Cardiac septum (tissue), 1 donor: ENCODE data around the gene DTD2. TPM values are rescaled to one million over a fixed set of nuclear protein-coding genes. Genes with fewer than 3 reads are reported as not detected.
"Not testable (repeated sequence)": the region's sequence is repeated elsewhere in the genome, so short reads cannot be mapped to it uniquely, and the experiment has no call there.

Experiments
- DNase-seq: peaks from one replicate; pipeline ENCODE4 v3.0.0-alpha.2; 2020; ENCODE audit warnings: low spot score
- intact Hi-C: fragments of 100-400 bp; cut with DNase I; formaldehyde crosslinking; loops from one replicate; pipeline ENCODE4 v1.14.0; 2022
- total RNA-seq: library from RNA; stranded (reverse); fragmentation: NEBNext Ultra II Directional; extraction: Animal tissue kit (Norgen Biotek cat#: 25700); gene quantifications from one replicate; pipeline ENCODE4 v1.2.1, GENCODE V29; 2021
- donor health status: DM: no; HTN: no; CAD: no.

The DTD2 gene
- total RNA-seq, 1 donor from 2014 or later = 5.6 TPM

DNA sequence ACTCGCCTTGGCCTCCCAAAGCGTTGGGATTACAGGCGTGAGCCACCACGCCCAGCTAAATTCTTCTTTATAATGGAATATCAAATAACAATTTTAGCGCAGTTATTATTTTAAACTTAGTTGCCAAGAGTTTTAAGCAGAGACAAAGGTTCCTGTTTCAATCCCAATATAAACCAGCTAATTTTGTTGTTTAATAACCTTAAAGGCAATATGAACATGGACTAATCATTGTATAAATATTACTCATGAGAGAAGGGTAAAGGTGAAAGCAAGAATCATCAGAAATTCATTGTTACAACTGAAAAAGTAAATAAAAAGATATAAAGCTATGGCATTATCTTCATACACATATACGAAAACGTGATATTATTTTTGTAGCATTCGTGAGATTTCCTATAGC lies 8.2 kb downstream of the DTD2 start:
- DNase-seq = no peak
- intact Hi-C loops = no loop called here

DNA sequence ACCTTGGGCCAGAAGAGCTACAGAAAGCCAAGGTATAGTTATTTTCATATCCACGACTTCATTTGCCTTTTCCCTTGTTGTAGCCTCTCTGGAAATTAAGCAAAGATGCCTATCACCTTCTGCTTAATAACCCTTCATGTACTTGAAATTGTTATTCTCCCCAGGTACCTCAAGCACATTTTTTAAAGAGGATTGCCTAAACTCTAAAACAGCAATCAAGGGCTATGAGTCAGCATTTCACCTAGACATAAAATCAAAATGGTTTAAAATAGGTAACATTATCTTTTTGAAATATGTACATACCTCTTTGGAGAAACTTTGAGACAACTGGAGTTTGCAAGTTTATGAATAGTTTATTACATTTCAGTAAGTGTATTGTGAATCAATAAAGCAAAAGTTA lies 11.6 kb downstream of the DTD2 start:
- intact Hi-C loops = no loop called here
- no peak for DNase-seq

DNA sequence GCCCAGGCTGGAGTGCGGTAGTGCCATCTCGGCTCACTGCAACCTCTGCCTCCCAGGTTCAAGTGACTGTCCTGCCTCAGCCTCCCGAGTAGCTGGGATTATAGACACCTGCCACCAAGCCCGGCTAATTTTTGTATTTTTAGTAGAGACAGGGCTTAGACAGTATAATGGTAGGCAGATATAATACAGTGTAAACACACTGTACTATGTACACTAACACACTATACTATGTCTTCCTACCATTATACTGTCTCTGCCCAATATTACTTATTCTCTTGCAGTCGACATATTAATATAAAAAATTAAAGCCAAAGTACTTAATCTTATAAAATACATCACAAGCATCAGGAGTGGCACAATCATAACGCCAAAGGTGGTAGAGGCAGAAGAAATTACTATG lies 15.0 kb downstream of the DTD2 start:
- DNase-seq = no peak
- intact Hi-C loops = no loop called here

DNA sequence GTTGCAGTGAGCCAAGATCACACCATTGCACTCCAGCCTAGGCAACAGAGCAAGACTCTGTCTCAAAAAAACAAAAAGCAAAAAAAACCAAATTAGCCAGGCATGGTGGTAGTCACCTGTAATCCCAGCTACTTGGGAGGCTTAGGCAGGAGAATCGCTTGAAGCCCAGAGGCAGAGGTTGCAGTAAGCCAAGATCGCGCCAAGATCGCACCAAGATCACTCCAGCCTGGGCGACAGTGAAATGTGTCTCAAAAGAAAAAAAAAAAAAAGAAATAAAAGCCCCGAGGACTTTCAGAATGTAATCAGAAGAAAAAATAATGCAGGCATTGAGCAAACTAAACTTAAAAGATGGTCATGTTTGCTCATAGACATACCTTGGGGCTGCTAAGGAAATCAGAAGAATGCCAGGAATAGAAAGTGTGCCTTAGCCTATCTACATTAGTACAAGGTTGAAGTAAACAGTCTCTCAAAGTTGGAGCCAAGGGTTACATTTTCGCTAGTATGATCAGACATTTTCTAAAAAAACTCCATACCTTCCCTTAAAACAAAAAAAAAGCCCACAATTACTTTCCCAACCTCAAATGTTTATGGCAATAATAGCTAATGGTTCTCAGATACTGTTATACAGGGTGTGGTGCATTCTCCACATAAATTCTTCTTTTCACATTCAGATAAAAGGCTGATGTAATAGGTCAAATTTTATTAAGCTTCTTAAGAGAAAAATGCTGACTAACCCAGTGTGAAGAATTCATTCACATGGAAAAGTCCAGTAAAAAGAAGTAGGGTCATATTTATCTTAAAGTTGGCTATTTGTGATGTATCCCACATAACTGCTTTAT lies 15.8 kb downstream of the DTD2 start:
- intact Hi-C loops = no loop called here
- no peak for DNase-seq

DNA sequence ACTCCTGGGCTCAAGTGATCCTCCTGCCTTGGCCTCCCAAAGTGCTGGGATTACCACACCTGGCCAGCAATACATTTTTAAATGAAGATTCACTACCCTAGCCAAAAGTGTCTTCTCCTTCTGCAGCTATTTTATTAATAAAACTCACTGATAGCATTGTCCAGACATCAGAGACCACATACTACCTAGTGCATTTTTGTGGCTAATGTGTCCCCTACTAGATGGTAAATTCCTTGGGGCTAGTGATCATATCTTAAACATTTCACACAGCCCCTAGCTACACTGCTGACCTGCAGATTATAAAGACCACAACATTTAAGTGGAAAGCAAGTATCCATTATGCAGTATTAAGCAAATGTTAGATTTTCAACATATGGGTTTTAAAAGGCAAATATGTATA lies 17.0 kb downstream of the DTD2 start:
- intact Hi-C loops = no loop called here
- no peak for DNase-seq

DNA sequence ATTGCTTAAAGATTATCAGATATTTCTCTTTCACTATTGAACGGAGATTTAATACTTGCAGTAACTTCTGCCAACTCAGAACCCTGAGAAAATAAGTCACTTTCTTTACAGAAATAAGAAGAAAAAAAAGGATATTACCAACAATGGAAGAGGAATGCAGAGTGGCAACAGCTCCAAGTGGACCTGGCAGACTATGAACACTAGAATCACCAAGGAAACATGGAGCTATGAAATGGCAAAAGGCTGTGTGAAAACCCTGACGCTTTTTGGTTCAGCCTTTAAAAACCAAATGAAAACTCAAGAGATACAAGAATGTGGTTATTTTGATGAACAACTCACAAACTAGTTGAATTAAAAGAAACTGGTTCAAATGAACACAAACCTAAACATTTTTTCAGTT lies 17.7 kb downstream of the DTD2 start:
- intact Hi-C loops = no loop called here
- DNase-seq = no peak

DNA sequence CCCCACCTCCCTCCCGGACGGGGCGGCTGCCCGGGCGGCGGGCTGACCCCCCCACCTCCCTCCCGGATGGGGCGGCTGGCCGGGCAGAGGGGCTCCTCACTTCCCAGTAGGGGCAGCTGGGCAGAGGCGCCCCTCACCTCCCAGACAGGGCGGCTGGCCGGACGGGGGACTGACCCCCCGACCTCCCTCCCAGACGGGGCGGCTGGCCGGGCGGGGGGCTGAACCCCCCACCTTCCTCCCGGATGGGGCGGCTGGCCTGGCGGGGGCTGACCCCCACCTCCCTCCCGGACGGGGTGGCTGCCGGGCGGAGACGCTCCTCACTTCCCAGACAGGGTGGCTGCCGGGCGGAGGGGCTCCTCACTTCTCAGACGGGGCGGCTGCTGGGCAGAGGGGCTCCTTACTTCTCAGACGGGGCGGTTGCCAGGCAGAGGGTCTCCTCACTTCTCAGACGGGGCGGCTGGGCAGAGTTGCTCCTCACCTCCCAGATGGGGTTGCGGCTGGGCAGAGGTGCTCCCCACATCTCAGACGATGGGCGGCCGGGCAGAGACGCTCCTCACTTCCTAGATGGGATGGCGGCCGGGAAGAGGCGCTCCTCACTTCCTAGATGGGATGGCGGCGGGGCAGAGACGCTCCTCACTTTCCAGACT lies 20.1 kb downstream of the DTD2 start:
- intact Hi-C loops, DNase-seq: not testable (repeated sequence)

DNA sequence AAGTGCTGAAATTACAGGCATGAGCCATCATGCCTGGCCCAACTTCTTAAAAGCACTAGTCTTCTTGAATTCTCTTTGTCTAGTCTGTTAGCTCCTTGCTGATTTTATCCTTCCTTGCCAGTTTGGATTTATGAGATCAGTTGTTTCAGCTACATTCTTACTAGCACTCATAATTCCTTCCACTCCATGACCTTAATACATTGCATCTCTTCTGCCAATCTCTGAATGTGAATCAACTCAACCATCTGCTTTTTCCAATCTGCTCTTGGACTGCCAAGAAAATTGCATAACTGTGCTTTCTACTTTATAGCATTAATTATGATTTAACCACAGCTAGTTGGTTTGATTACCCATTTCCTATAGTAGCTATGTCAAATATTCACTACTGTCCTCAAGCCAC lies 22.0 kb downstream of the DTD2 start:
- intact Hi-C loops = no loop called here
- DNase-seq = no peak

DNA sequence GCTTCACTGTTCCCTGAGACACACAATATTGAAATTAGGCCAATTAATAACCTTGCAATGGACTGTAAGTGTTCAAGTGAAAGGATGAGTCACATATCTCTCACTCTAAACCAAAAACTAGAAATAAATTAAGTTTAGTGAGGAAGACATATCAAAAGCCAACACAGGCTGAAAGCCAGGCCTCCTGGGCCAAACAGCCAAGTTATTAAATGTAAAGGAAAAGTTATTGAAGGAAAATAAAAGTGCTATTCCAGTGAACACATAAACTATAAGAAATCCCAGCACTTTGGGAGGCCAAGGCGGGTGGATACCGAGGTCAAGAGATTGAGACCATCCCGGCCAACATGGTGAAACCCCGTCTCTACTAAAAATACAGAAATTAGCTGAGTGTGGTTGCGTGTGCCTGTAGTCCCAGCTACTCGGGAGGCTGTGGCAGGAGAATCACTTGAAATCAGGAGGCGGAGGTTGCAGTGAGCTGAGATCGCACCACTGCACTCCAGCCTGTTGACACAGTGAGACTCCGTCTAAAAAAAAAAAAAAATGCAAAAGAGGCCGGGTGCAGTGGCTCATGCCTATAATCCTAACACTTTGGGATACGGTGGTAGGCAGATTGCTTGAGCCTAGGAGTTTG lies 26.6 kb downstream of the DTD2 start:
- intact Hi-C loops = no loop called here

DNA sequence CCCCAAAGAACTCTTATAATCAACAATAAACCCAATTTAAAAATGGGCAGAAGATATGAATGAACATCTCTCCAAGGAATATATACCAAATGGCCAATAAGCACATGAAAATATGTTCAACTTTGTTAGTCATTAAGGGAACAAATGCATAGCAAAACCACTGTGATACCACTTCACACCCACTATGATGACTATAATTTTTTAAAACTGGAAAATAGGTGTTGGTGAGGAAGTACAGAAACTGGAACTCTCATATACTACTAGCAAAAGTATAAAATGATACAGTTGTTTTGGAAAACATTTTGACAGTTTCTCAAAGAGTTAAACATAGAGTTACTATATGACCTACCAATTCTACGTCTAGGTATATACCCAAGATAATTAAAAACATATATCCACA lies 27.5 kb downstream of the DTD2 start:
- intact Hi-C loops = no loop called here
- no peak for DNase-seq

More for the DNA sequence above, 26.6 kb downstream of the DTD2 start:
- DNase-seq = no peak

DNA sequence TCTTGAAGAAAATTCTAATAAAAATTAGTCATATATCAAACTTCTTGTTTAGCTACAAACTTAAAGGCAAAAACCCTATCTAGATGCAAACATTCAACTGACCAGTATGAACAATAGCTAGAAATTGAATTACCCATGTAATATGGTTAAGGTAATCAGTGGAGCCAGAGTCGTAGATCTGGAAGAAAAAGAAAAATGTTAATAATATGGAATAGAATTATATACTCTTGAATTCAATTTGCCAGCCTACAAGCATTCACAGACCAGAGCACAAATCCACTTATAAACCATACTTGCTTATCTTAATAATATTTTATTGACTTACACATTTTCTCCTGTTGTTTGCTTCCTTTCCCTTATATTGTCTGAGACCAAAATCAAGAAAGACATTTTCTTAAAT lies 29.3 kb downstream of the DTD2 start:
- DNase-seq = no peak
- intact Hi-C loops = no loop called here

DNA sequence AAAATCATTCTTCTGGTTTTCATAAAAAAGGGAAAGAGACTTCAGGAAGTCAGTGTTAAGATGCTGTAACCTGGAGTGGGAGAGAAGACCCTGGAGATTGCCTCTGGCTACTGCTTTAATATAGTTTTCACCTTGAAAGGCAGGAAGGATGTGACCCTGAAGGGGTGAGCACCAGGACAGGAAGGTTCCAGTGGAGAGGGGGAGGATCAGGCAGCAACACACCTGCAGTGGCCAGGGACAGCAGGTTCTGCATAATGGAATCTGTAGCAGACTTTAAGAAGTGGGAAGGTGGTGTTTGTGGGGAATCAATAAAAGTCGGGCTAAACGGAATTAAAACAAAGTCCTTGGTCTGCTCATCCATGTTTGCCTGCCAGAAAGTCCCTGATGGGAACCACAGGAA lies 30.6 kb downstream of the DTD2 start:
- DNase-seq = no peak
- intact Hi-C loops = no loop called here

DNA sequence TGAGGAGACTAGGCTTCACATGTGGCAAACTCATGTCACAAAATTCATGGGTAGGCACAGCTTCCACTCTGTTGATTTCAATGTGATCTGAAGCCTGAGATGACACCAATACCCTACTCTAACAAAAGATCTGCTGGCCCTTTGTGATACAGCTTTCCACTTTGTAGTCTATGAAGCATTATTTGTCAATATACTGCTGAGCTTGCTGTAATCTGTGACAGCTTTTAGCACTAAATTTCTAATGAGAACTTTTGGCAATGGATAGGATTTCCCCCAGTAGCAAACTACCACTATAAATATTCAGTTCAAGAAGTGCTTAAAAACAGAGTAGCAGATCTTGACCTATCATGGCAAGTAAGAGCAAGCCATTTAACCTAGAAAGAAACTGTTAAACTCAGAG lies 31.4 kb downstream of the DTD2 start:
- no peak for DNase-seq
- intact Hi-C loops = no loop called here

DNA sequence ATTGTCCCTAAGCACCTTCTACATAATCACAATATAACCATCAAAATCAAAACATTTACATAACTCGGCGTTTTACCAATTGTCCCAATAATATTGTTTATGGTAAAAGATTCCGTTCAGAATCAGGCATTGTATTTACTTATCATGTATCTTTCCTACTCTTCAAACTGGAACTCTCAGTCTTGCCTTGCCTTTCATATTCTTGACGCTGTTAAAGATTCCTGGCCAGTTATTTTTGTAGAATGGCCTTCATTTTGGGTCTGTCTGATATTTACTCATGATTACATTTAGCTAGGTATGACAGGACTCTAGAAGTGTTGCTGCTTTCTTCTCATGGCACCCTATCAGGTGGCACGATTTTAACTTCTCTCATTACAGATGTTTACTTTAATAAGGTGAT lies 36.1 kb downstream of the DTD2 start:
- intact Hi-C loops = loop anchor here (2.0 kb wide), 1 partner anchor 36 kb away; the partner anchor contains the start of gene DTD2

DNA sequence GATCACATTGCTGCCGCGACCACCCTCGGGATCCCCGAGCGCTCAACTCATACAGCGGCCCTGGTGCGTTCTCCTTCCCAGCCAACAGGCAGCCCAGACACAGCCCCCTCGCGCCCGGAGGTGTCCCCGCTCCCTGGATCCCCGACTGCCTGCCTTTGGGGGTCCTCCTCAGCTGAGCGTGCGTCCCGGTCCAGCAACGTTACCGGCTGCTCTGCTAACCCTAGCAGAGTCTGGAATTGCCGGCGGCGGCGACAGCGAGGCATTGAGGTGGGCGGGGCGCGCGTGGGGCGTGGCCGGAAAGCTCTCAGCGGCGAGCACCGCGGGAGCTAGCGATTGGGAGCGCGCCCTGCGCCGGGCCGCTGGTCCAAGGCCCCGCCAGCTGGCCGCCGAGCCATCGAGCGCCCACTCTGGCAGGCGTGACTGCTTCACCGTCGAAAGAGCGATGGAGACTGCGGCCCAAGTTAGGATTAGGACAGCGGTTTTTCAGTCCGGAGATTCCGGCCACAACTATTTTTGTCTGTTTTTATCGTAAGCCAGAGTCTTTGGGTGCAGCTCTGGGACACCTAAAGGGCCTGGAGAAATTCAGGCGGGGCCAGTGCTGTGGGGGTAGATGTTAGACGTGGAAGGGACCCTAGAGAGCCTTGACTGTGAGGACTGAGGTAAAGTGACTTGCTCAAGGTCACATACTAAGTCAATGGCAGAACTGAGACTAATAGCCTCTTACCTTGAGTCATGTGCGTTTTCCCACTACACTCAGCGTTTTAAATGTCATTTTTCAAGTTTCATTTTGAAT lies 36.8 kb downstream of the DTD2 start, which contains the start of gene HEATR5A:
Gene HEATR5A, minus strand, starts transcription at position 232 of the 793 bp plus-strand sequence. CDS start 17,575 bp downstream, outside the sequence.
- peak; percentile 98 for DNase-seq
- intact Hi-C loops = loop anchor here (2.0 kb wide), 1 partner anchor 36 kb away; the partner anchor contains the start of gene DTD2

More for the DNA sequence above, 36.1 kb downstream of the DTD2 start:
- DNase-seq = no peak

DNA sequence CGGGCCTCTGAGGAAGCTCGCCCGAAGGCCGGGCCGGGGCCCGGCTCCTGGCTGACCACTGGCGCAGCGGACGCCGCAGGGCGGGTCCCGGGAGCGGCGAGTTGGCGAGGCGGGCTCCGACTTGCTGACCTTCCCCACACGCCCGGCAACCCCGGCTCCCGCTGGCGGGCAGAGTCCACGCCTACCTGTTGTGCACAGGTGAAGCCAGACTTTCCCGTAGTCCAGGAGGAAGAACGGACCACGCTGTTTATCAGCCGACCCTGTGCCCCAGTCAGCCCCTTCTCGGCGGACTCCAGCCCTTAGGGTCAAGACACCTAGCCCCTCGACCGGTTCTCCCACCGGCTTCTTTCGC lies 37.4 kb downstream of the DTD2 start:
- intact Hi-C loops = loop anchor here (2.0 kb wide), 1 partner anchor 37 kb away; the partner anchor contains the start of gene DTD2

DNA sequence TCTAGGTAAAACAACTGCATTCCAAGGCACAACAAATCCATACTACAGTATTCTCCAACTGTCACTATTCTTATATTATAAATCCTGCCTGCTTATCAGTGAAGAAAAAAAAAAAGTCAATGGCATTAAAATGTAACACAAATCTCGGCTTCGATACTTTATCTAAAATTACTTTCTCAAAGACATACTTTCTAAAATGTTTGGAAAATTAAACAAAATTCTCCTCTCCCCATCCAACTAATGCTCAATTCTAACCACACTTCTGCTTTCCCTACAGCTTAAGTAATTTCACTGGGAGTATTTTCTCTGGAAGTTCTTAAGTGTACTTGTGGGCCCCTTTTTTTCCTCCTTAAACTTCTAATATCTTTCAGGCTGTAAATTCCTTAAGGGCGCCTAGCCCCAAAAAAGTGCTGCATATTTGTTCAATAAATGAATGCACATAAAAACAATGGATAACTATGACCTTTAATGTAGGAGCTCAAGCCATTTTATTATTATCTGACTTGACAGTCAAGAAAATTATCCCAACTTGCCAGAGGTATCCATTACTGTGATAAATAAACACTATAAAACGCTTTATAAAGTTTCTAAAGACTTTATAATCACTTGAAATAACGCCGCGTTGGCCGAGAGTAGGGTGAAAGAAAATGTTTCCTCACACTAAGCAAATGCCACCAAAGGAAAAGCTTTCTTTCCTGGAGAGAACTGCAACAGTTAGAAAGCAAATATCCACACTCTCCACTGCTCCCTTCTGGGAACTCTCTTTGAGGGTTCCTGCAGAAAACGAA lies 37.9 kb downstream of the DTD2 start:
- intact Hi-C loops = no loop called here
- no peak for DNase-seq

More for the DNA sequence above, 37.4 kb downstream of the DTD2 start:
- DNase-seq = peak; percentile 85

DNA sequence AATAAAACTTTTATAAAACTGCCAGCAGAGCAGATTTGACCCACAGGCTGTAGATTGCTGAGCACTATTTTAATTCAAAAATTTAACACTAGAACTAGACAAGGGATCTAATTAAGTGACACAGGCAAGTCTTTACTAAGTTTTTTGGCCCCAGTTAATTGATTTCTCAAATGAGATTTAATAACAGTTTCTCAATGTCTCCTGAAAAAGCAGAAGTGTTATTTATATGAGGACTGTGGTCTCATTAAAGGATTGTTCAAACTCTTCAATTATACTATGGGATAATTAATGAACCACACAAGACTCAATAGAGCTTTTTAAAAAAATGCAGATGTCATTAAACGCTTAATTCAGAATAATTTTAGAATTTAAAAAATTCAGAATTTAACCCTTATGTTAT lies 38.9 kb downstream of the DTD2 start:
- DNase-seq = no peak
- intact Hi-C loops = no loop called here
